WTC11 (cell line): Measurements from ENCODE around the gene MESP1. TPM values are rescaled to one million over a fixed set of nuclear protein-coding genes. Genes with fewer than 3 reads are reported as not detected.

ENCODE experiments used
- ATAC-seq: fragments of 200-7000 bp; cut with Tn5 transposase; 2 replicates; pipeline ENCODE4 v1.10.0; 2021; ENCODE audit warnings: mild to moderate bottlenecking, moderate library complexity
- CTCF ChIA-PET: fragments of 300-600 bp; sonication (Branson Sonifier 250); formaldehyde crosslinking; loops from one replicate; lab custom pipeline; 2021; ENCODE audit warnings: antibody characterized with exemption; lab: Charles Lee
- POLR2A ChIA-PET: fragments of 350-600 bp; sonication (Branson Sonifier 250); formaldehyde crosslinking; loops from one replicate; lab custom pipeline; 2021; ENCODE audit warnings: antibody characterized with exemption; lab: Charles Lee
- DNase-seq: peaks from one replicate; pipeline ENCODE4 v3.0.0; 2021; ENCODE audit warnings: low spot score
- H3K27ac Mint-ChIP-seq: 2 replicates; pipeline ENCODE4 v1.8.0; 2021; ENCODE audit warnings: mixed read lengths
- H3K27me3 Mint-ChIP-seq: 2 replicates; pipeline ENCODE4 v1.8.0; 2021; ENCODE audit warnings: low read depth, mild to moderate bottlenecking, moderate library complexity, mixed read lengths
- H3K36me3 Mint-ChIP-seq: 2 replicates; pipeline ENCODE4 v1.8.0; 2021; ENCODE audit warnings: mixed read lengths
- H3K4me1 Mint-ChIP-seq: 2 replicates; pipeline ENCODE4 v1.8.0; 2022; ENCODE audit warnings: mixed read lengths
- H3K4me3 Mint-ChIP-seq: 2 replicates; pipeline ENCODE4 v1.8.0; 2021; ENCODE audit warnings: mild to moderate bottlenecking, moderate library complexity, mixed read lengths
- H3K9me3 Mint-ChIP-seq: 2 replicates; pipeline ENCODE4 v1.8.0; 2021; ENCODE audit warnings: mixed read lengths
- ARID4B ChIP-seq: sonication (generic); formaldehyde crosslinking; IDR thresholded peaks from 2 replicates; pipeline ENCODE4 v1.8.0; 2023; ENCODE audit warnings: missing genetic modification reagents, mild to moderate bottlenecking, borderline replicate concordance
- CREB1 ChIP-seq: sonication (generic); formaldehyde crosslinking; IDR thresholded peaks from 2 replicates; pipeline ENCODE4 v1.8.0; 2023; ENCODE audit warnings: mild to moderate bottlenecking, missing genetic modification reagents
- FOXJ3 ChIP-seq: sonication (generic); formaldehyde crosslinking; IDR thresholded peaks from 2 replicates; pipeline ENCODE4 v1.9.0; 2021; ENCODE audit warnings: missing genetic modification reagents, mild to moderate bottlenecking, borderline replicate concordance
- GABPB1 ChIP-seq: sonication (generic); formaldehyde crosslinking; IDR thresholded peaks from 2 replicates; pipeline ENCODE4 v1.8.1; 2023; ENCODE audit warnings: mild to moderate bottlenecking, missing genetic modification reagents
- GTF2I ChIP-seq: fragments of 250-450 bp; sonication (Bioruptor Pico); conservative IDR thresholded peaks from 2 replicates; pipeline ENCODE4 v1.4.0; 2021; ENCODE audit warnings: mild to moderate bottlenecking
- JUN ChIP-seq: sonication (generic); formaldehyde crosslinking; IDR thresholded peaks from 2 replicates; pipeline ENCODE4 v1.8.0; 2023; ENCODE audit warnings: mild to moderate bottlenecking, missing genetic modification reagents
- NFATC4 ChIP-seq: fragments of 250-450 bp; sonication (Bioruptor Pico); IDR thresholded peaks from 2 replicates; pipeline ENCODE4 v1.9.0; 2021; ENCODE audit warnings: mild to moderate bottlenecking
- NFE2L1 ChIP-seq: sonication (generic); formaldehyde crosslinking; IDR thresholded peaks from 2 replicates; pipeline ENCODE4 v1.8.1; 2023; ENCODE audit warnings: missing genetic modification reagents
- NR3C1 ChIP-seq: sonication (generic); formaldehyde crosslinking; conservative IDR thresholded peaks from 2 replicates; pipeline ENCODE4 v1.8.1; 2023; ENCODE audit warnings: low read depth, mild to moderate bottlenecking, missing genetic modification reagents
- OVOL2 ChIP-seq: fragments of 250-450 bp; sonication (Bioruptor Pico); IDR thresholded peaks from 2 replicates; pipeline ENCODE4 v1.9.0; 2021; ENCODE audit warnings: mild to moderate bottlenecking, borderline replicate concordance
- PRDM15 ChIP-seq: sonication (generic); formaldehyde crosslinking; IDR thresholded peaks from 2 replicates; pipeline ENCODE4 v1.8.0; 2022; ENCODE audit warnings: missing genetic modification reagents
- RELA ChIP-seq: sonication (generic); formaldehyde crosslinking; IDR thresholded peaks from 2 replicates; pipeline ENCODE4 v1.8.1; 2022; ENCODE audit warnings: missing genetic modification reagents, mild to moderate bottlenecking, borderline replicate concordance
- USF2 ChIP-seq: sonication (generic); formaldehyde crosslinking; IDR thresholded peaks from 2 replicates; pipeline ENCODE4 v1.8.1; 2023; ENCODE audit warnings: mild to moderate bottlenecking, missing genetic modification reagents, moderate library complexity
- ZMAT4 ChIP-seq: fragments of 250-450 bp; sonication (Bioruptor Pico); IDR thresholded peaks from 2 replicates; pipeline ENCODE4 v1.9.0; 2021; ENCODE audit warnings: mild to moderate bottlenecking
- ZNF121 ChIP-seq: sonication (generic); formaldehyde crosslinking; IDR thresholded peaks from 2 replicates; pipeline ENCODE4 v1.8.0; 2023; ENCODE audit warnings: missing genetic modification reagents
- ZNF416 ChIP-seq: fragments of 250-450 bp; sonication (Bioruptor Pico); IDR thresholded peaks from 2 replicates; pipeline ENCODE4 v1.9.0; 2021; ENCODE audit warnings: mild to moderate bottlenecking, inconsistent platforms
- ZNF425 ChIP-seq: fragments of 250-450 bp; sonication (Bioruptor Pico); conservative IDR thresholded peaks from 2 replicates; pipeline ENCODE4 v1.9.0; 2021; ENCODE audit warnings: mild to moderate bottlenecking
- total RNA-seq: library from RNA; stranded (reverse); gene quantifications from 3 replicates; pipeline ENCODE4 v1.2.3, GENCODE V29; 2021
- TF ChIP-seq, protein P1 (sequence below): sonication (generic); formaldehyde crosslinking; IDR thresholded peaks from 2 replicates; pipeline ENCODE4 v1.8.0; 2023; ENCODE audit warnings: missing genetic modification reagents
- TF ChIP-seq, protein P2 (sequence below): sonication (generic); formaldehyde crosslinking; conservative IDR thresholded peaks from 2 replicates; pipeline ENCODE4 v1.8.1; 2022; ENCODE audit warnings: mild to moderate bottlenecking, missing genetic modification reagents
- TF ChIP-seq, protein P3 (sequence below): sonication (generic); formaldehyde crosslinking; IDR thresholded peaks from 2 replicates; pipeline ENCODE4 v1.8.1; 2022; ENCODE audit warnings: missing genetic modification reagents, borderline replicate concordance
- TF ChIP-seq, protein P4 (sequence below): fragments of 250-450 bp; sonication (Bioruptor Pico); IDR thresholded peaks from 2 replicates; pipeline ENCODE4 v2.1.2; 2022; ENCODE audit warnings: mild to moderate bottlenecking, moderate library complexity

MESP1 gene
- total RNA-seq, 1 experiment from 2014 or later = 0.50 TPM

DNA sequence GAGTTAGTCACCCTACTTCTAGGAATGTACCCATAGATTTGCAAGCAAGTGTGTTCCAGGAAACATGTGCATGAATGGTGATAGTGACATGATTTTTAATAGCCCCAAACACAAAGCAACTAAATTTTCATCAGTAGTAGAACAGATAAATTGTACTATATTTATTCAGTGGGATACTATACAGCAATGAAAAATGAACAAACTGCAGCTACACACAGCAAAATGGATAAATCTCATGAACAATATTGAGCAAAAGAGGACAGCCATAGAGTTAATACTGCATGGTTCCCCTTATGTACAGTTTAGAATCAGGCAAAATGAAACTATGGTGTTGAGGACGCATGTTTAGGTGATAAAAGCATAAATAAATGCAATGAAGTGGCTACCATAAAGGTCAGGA lies 26.0 kb downstream of the MESP1 start:
- no peak overlapping the region for H3K4me3 Mint-ChIP-seq
- DNase-seq (no peak), ATAC-seq (no peak)
- peaks cover 4% of the 10 kb centered on the region; the same call in 1 of the 2 replicates for H3K27me3 Mint-ChIP-seq
- H3K36me3 Mint-ChIP-seq = no peaks in the 10 kb centered on the region
- H3K27ac Mint-ChIP-seq = no peak overlapping the region
- H3K4me1 Mint-ChIP-seq = no peaks in the 10 kb centered on the region
- CTCF ChIA-PET = no interaction called here
- peaks cover 18% of the 10 kb centered on the region for H3K9me3 Mint-ChIP-seq
- POLR2A ChIA-PET = no interaction called here
- no peak for TF ChIP-seq ZNF425 (CRISPR knock-in tag)
- TF ChIP-seq NR3C1 (CRISPR knock-in tag) = no peak
- no peak for TF ChIP-seq USF2 (CRISPR knock-in tag)
- no peak for TF ChIP-seq GTF2I
- TF ChIP-seq JUN (CRISPR knock-in tag) = no peak
- no peak for TF ChIP-seq ZNF121 (CRISPR knock-in tag)
- TF ChIP-seq CREB1 = no peak
- TF ChIP-seq NFATC4 (CRISPR knock-in tag) = no peak
- no peak for TF ChIP-seq RELA
- TF ChIP-seq NFE2L1 (CRISPR knock-in tag) = no peak
- TF ChIP-seq, protein P1, sequence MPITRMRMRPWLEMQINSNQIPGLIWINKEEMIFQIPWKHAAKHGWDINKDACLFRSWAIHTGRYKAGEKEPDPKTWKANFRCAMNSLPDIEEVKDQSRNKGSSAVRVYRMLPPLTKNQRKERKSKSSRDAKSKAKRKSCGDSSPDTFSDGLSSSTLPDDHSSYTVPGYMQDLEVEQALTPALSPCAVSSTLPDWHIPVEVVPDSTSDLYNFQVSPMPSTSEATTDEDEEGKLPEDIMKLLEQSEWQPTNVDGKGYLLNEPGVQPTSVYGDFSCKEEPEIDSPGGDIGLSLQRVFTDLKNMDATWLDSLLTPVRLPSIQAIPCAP = no peak
- TF ChIP-seq, protein P2, sequence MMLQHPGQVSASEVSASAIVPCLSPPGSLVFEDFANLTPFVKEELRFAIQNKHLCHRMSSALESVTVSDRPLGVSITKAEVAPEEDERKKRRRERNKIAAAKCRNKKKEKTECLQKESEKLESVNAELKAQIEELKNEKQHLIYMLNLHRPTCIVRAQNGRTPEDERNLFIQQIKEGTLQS (CRISPR knock-in tag) = no peak
- no peak for TF ChIP-seq PRDM15 (CRISPR knock-in tag)
- TF ChIP-seq ZMAT4 (CRISPR knock-in tag) = no peak
- TF ChIP-seq FOXJ3 (CRISPR knock-in tag) = no peak
- TF ChIP-seq GABPB1 (CRISPR knock-in tag) = no peak
- TF ChIP-seq, protein P3, sequence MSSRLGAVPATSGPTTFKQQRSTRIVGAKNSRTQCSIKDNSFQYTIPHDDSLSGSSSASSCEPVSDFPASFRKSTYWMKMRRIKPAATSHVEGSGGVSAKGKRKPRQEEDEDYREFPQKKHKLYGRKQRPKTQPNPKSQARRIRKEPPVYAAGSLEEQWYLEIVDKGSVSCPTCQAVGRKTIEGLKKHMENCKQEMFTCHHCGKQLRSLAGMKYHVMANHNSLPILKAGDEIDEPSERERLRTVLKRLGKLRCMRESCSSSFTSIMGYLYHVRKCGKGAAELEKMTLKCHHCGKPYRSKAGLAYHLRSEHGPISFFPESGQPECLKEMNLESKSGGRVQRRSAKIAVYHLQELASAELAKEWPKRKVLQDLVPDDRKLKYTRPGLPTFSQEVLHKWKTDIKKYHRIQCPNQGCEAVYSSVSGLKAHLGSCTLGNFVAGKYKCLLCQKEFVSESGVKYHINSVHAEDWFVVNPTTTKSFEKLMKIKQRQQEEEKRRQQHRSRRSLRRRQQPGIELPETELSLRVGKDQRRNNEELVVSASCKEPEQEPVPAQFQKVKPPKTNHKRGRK = no peak

DNA sequence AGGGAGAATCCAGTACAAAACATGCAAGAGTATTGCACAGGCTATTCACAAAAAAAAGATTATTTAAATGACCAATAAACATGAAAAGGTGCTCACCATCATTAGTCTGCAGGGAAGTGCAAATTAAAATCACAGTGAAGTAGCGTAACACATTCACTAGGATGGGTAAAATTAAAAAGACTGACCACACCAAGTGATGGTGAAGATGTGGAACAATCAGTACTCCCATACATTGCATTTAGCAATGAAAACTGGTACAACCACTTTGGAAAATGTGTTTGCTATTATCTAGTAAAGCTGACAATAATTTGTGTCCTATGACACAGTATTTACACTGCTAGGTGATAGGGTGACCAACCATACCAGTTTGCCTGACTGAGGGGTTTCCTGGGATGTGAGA lies 26.4 kb downstream of the MESP1 start:
- no peak overlapping the region for H3K27ac Mint-ChIP-seq
- no peak overlapping the region for H3K4me3 Mint-ChIP-seq
- peaks cover 18% of the 10 kb centered on the region for H3K9me3 Mint-ChIP-seq
- POLR2A ChIA-PET = no interaction called here
- ATAC-seq (no peak), DNase-seq (no peak)
- CTCF ChIA-PET = no interaction called here
- H3K27me3 Mint-ChIP-seq = peaks cover 4% of the 10 kb centered on the region; the same call in 1 of the 2 replicates
- no peaks in the 10 kb centered on the region for H3K4me1 Mint-ChIP-seq
- H3K36me3 Mint-ChIP-seq = no peaks in the 10 kb centered on the region
- TF ChIP-seq, protein P4, sequence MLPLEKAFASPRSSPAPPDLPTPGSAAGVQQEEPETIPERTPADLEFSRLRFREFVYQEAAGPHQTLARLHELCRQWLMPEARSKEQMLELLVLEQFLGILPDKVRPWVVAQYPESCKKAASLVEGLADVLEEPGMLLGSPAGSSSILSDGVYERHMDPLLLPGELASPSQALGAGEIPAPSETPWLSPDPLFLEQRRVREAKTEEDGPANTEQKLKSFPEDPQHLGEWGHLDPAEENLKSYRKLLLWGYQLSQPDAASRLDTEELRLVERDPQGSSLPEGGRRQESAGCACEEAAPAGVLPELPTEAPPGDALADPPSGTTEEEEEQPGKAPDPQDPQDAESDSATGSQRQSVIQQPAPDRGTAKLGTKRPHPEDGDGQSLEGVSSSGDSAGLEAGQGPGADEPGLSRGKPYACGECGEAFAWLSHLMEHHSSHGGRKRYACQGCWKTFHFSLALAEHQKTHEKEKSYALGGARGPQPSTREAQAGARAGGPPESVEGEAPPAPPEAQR (CRISPR knock-in tag) = no peak
- TF ChIP-seq ZNF416 (no peak), OVOL2 (CRISPR knock-in tag) (no peak), ARID4B (no peak)
